Measurements from ENCODE around the gene SUGP2.

SUGP2 gene

GRCh38 chr19:19064811-19065745 lies 31.8 kb upstream of the SUGP2 start:
- Mint-ChIP-seq H3K4me3 (peak overlapping the region; percentile 92), H3K27ac (ENCODE audit: low read depth) (peak overlapping the region; percentile 90), H3K36me3 (ENCODE audit: insufficient read depth) (peaks cover 11% of the 10 kb centered on the region), H3K4me1 (peaks cover 24% of the 10 kb centered on the region), H3K27me3 (no peaks in the 10 kb centered on the region), H3K9me3 (no peaks in the 10 kb centered on the region)
- ATAC-seq (replicated peaks; ENCODE audit: extremely low read depth, poor library complexity, severe bottlenecking) (no peak), DNase-seq (ENCODE audit: low spot score in 2 of 2) (no peak)

GRCh38 chr19:19064098-19064722 lies 30.9 kb upstream of the SUGP2 start:
- peaks cover 18% of the 10 kb centered on the region for H3K4me1 Mint-ChIP-seq

GRCh38 chr19:19063183-19064097 lies 30.1 kb upstream of the SUGP2 start, which contains the start of gene SLC25A42:
SLC25A42 (plus strand) TSS chr19:19063994; CDS start chr19:19096125, 32,131 bp downstream.
- H3K27me3 Mint-ChIP-seq = no peaks in the 10 kb centered on the region
- no peaks in the 10 kb centered on the region for H3K9me3 Mint-ChIP-seq
- ATAC-seq (replicated peaks; ENCODE audit: extremely low read depth, poor library complexity, severe bottlenecking) = peak; percentile 94
- DNase-seq (ENCODE audit: low spot score in 2 of 2) = peak; percentile 96 to 100
- H3K4me1 Mint-ChIP-seq = peaks cover 15% of the 10 kb centered on the region
- peak within 1 kb of the TSS; percentile 92 for H3K4me3 Mint-ChIP-seq
- H3K36me3 Mint-ChIP-seq (ENCODE audit: insufficient read depth) = peaks cover 8% of the 10 kb centered on the region
- H3K27ac Mint-ChIP-seq (ENCODE audit: low read depth) = peak within 1 kb of the TSS; percentile 90

More at GRCh38 chr19:19064098-19064722, 30.9 kb upstream of the SUGP2 start:
- H3K36me3 Mint-ChIP-seq (ENCODE audit: insufficient read depth) = peaks cover 11% of the 10 kb centered on the region
- no peaks in the 10 kb centered on the region for H3K27me3 Mint-ChIP-seq
- DNase-seq (ENCODE audit: low spot score in 2 of 2) (no peak), ATAC-seq (replicated peaks; ENCODE audit: extremely low read depth, poor library complexity, severe bottlenecking) (peak; percentile 23)
- peak overlapping the region; percentile 92 for H3K4me3 Mint-ChIP-seq
- H3K9me3 Mint-ChIP-seq = no peaks in the 10 kb centered on the region
- H3K27ac Mint-ChIP-seq (ENCODE audit: low read depth) = peak overlapping the region; percentile 90

- Mint-ChIP-seq H3K9me3 (no peaks in the 10 kb centered on the region), H3K27ac (ENCODE audit: low read depth) (no peak overlapping the region), H3K4me3 (peak overlapping the region; percentile 92), H3K27me3 (no peaks in the 10 kb centered on the region), H3K4me1 (peaks cover 15% of the 10 kb centered on the region), H3K36me3 (ENCODE audit: insufficient read depth) (peaks cover 8% of the 10 kb centered on the region)
- ATAC-seq (replicated peaks; ENCODE audit: extremely low read depth, poor library complexity, severe bottlenecking) = no peak
- no peak for DNase-seq (ENCODE audit: low spot score in 2 of 2)
Observed at GRCh38 chr19:19062454-19063182, 29.3 kb upstream of the SUGP2 start.

- Mint-ChIP-seq H3K4me3 (no peak overlapping the region), H3K4me1 (peaks cover 10% of the 10 kb centered on the region), H3K36me3 (ENCODE audit: insufficient read depth) (peaks cover 8% of the 10 kb centered on the region), H3K9me3 (no peaks in the 10 kb centered on the region), H3K27me3 (no peaks in the 10 kb centered on the region), H3K27ac (ENCODE audit: low read depth) (no peak overlapping the region)
- no peak for DNase-seq (ENCODE audit: low spot score in 2 of 2)
- no peak for ATAC-seq (replicated peaks; ENCODE audit: extremely low read depth, poor library complexity, severe bottlenecking)
Observed at GRCh38 chr19:19061506-19061905, 28.2 kb upstream of the SUGP2 start.

GRCh38 chr19:19059837-19060611 lies 26.7 kb upstream of the SUGP2 start:
- Mint-ChIP-seq H3K4me1 (peaks cover 9% of the 10 kb centered on the region), H3K27ac (ENCODE audit: low read depth) (peak overlapping the region; percentile 38), H3K36me3 (ENCODE audit: insufficient read depth) (peaks cover 11% of the 10 kb centered on the region), H3K4me3 (no peak overlapping the region), H3K27me3 (no peaks in the 10 kb centered on the region), H3K9me3 (no peaks in the 10 kb centered on the region)
- DNase-seq (ENCODE audit: low spot score in 2 of 2) = no peak
- no peak for ATAC-seq (replicated peaks; ENCODE audit: extremely low read depth, poor library complexity, severe bottlenecking)

GRCh38 chr19:19059018-19059836 lies 25.9 kb upstream of the SUGP2 start:
- Mint-ChIP-seq H3K4me1 (peaks cover 1% of the 10 kb centered on the region), H3K27me3 (no peaks in the 10 kb centered on the region), H3K9me3 (no peaks in the 10 kb centered on the region), H3K36me3 (ENCODE audit: insufficient read depth) (peaks cover 9% of the 10 kb centered on the region), H3K4me3 (no peak overlapping the region), H3K27ac (ENCODE audit: low read depth) (no peak overlapping the region)
- no peak for ATAC-seq (replicated peaks; ENCODE audit: extremely low read depth, poor library complexity, severe bottlenecking)
- DNase-seq (ENCODE audit: low spot score in 2 of 2) = no peak

GRCh38 chr19:19057720-19058119 lies 24.4 kb upstream of the SUGP2 start:
- Mint-ChIP-seq H3K4me1 (no peaks in the 10 kb centered on the region), H3K27me3 (no peaks in the 10 kb centered on the region), H3K36me3 (ENCODE audit: insufficient read depth) (peaks cover 9% of the 10 kb centered on the region), H3K9me3 (no peaks in the 10 kb centered on the region), H3K4me3 (no peak overlapping the region), H3K27ac (ENCODE audit: low read depth) (no peak overlapping the region)
- DNase-seq (ENCODE audit: low spot score in 2 of 2) (no peak), ATAC-seq (replicated peaks; ENCODE audit: extremely low read depth, poor library complexity, severe bottlenecking) (no peak)

GRCh38 chr19:19057317-19057716 lies 24.0 kb upstream of the SUGP2 start:
- Mint-ChIP-seq H3K4me1 (no peaks in the 10 kb centered on the region), H3K36me3 (ENCODE audit: insufficient read depth) (peaks cover 9% of the 10 kb centered on the region), H3K27ac (ENCODE audit: low read depth) (no peak overlapping the region), H3K4me3 (no peak overlapping the region), H3K27me3 (no peaks in the 10 kb centered on the region), H3K9me3 (no peaks in the 10 kb centered on the region)
- ATAC-seq (replicated peaks; ENCODE audit: extremely low read depth, poor library complexity, severe bottlenecking) (no peak), DNase-seq (ENCODE audit: low spot score in 2 of 2) (no peak)

- DNase-seq (ENCODE audit: low spot score in 2 of 2) (no peak), ATAC-seq (replicated peaks; ENCODE audit: extremely low read depth, poor library complexity, severe bottlenecking) (no peak)
- H3K27me3 Mint-ChIP-seq = no peaks in the 10 kb centered on the region
- H3K4me3 Mint-ChIP-seq = no peak overlapping the region
- no peaks in the 10 kb centered on the region for H3K9me3 Mint-ChIP-seq
- H3K4me1 Mint-ChIP-seq = no peaks in the 10 kb centered on the region
- H3K27ac Mint-ChIP-seq (ENCODE audit: low read depth) = no peak overlapping the region
- peaks cover 9% of the 10 kb centered on the region for H3K36me3 Mint-ChIP-seq (ENCODE audit: insufficient read depth)
Observed at GRCh38 chr19:19056636-19057275, 23.4 kb upstream of the SUGP2 start.
